ENCODE data around the gene TXNIP.
A peak's percentile ranks its signal among the peaks of the same experiment; 100 is the strongest.
"Not testable (repeated sequence)": the region's sequence is repeated elsewhere in the genome, so short reads cannot be mapped to it uniquely, and the experiment has no call there.

The TXNIP gene, protein sequence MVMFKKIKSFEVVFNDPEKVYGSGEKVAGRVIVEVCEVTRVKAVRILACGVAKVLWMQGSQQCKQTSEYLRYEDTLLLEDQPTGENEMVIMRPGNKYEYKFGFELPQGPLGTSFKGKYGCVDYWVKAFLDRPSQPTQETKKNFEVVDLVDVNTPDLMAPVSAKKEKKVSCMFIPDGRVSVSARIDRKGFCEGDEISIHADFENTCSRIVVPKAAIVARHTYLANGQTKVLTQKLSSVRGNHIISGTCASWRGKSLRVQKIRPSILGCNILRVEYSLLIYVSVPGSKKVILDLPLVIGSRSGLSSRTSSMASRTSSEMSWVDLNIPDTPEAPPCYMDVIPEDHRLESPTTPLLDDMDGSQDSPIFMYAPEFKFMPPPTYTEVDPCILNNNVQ

DNA sequence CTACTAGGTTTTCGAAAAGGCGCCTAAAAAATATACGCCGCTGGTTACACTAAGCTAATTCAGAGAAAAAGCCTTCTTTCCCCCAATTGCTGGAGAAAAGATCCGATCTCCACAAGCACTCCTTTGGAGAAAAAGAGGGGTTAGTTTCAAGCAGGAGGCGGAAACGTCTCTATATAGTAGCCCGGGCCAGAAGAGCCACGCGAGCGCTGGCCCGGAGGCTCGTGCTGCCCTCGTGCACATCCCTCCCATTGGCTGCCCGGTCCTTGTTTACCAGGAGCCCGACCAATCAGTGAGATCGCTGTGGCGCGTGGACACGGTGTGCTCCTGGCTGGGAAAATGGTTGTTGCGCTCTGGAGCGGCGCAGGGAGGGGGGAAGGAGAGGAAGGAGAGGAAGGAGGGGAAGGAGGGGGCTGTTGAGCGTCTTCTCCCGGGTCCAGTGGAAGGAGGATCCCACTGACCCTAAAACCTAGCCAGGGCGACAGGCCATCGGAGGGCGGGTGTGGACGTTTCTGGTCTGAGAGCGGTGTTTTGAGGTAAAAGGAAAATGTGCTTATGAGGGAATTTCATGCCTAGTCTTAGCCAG, at the start of gene TXNIP:
Gene TXNIP, minus strand, starts transcription at position 147 of the 583 bp plus-strand sequence. CDS start 313 bp downstream, outside the sequence.
- DNase-seq = peak; percentile 100

DNA sequence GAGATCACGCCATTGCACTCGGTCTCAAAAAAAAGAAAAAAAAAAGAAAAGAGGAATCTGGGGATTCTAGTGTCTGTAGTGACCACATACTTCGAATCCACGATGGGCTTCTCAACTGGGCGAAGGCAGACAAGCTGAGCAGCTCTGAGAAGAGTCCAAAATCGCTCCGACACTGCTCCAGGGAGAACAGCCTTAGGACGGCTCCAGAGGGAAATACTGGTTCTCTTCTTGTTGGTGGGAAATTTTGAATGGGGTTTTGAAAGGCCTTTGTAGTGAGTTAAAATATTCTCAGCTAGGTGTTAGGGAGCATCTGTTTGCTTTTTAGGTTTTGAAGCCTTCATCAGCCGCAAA, 43.4 kb upstream of the TXNIP start:
- no peak for DNase-seq

DNA sequence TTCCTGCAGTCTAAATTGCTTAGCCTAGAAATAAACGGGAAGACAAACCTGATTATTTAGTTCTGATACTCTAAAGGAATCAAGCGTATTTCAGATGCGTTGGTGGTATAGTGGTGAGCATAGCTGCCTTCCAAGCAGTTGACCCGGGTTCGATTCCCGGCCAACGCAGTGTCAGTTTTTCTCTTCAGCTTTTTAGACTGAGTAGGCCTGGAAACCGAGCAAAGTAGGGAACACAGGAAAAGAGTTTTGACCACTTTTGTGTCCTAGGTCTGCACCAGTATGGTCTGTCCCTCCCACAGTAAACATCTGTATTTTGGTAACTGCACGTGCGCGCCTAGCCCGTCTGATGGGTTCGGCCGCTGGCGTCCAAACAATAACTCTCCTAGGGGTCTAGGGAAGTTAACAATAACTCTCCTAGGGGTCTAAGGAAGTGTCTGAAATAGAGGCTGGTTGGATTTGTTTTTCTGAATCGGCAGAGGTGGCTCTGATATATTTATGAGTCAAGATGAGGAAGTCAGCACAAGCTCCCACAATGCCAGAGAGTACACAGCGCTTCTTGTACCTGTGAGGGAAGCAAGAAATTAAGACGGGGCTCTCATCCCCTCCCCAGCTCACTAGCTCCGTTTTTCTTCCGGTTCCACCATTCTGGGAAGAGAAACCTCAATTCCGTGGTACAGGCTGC, 40.7 kb upstream of the TXNIP start:
- DNase-seq = peak; percentile 98

DNA sequence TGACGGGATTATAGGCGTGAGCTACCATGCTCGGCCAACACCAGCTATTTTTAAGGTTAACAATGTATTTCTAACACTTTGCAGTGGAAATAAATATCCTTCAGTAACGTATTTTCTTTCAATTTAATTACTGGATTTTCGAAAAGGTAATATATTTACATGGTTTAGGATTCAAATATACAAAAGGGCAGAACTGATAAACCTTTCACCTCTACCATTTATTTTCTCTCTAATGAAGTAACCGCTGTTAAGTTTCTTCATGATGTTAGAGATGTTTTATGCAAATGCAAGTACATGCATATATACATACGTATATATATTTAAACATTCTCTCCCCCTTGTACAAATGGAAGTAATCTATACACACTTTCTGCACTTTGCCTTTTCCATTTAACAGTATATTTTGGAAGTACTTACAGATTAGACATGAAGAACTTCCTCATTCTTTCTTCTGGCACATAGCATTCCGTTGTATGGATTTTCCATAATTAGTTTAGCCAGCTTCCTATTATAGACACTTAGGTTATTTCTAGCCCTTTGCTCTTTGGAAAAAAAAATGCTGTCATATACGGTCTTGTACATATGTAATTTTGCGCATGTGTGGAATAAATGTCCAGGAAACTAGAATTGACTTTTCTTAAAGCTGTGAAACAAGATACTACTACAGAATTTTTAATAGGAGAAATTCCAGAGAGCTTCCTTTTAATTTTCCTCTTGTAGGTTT, 40.0 kb upstream of the TXNIP start:
- peak; percentile 98 for DNase-seq

DNA sequence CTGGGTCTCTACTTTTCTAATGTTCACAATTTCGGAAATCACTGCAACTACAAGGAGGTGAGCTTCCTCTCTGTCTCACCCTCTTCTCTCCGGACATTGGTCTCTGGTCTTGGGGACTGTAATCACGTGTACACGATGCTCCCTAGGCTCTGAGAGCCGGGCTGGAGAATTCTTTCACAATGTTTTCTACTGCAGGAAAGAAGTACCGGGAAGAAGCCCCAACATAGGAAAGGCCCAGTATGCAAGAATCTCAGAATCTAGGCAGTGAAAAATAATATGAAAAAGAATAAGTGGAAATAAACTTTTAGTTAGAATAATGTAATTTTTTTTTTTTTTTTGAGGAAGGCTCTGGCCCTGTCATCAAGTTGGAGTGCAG, 38.7 kb upstream of the TXNIP start:
- no peak for DNase-seq

DNA sequence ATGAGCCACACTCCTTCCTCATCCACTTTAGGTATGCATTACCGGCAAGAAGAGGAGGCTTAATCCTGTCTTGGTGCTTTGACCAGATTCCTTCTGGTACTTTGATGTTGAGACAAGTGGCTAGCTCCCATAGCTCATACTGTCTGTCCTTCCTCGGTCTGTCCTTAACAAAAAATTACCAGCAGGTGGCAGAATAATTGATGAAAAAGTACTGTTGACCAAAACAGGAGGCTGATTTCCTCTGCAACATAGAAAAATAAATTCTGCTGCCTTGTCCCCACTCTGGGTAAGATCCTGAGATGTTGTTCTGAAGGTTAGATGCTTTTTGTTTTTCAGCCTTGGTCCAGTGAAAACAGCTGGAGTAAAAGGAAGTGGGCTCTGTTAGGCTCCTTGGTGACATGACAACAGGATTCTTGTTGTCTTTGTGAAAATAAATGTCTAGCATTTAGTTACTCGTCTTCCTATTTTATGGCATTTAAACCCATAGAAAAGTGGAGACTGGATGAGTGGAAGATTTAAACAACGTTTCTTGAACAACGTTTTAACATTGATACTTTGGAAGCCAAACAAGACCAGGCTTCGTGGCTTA, 36.3 kb upstream of the TXNIP start:
- DNase-seq = peak; percentile 88

DNA sequence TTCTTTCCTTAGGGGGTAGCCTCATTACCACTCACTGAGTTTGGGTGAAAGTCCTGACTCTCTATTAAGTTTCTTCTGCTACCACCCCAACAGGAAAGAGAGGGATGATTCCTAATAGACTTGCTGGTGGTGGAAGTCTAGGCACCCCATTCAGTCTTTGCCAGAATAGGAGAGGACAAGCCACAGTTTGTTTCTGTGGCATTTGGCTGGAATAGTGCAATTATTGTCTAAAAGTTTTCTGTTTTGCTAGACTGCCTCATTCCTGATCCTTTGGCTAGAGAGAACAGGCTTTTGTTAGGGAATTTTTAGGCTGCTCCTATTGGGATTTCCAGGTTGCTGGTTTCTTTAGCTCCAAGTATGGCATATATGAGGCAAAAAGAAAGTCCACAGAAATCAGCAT, 35.1 kb upstream of the TXNIP start:
- no peak for DNase-seq

DNA sequence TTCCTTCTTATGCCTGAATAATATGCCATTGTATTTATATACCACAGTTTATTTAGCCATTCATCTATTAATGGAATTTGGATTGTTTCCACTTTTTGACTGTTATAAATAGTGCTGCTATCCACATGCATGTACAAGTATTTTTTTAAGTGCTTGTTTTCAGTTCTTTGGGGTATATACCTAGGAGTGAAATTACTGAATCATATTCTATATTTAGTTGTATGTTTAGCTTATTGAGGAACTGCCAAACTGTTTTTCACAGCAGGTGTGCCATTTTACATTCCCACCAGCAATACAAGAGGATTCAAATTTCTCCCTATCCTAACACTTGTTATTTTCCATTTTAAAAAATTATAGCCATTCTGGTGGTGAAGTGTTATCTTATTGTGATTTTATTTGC, 32.7 kb upstream of the TXNIP start:
- DNase-seq = no peak

DNA sequence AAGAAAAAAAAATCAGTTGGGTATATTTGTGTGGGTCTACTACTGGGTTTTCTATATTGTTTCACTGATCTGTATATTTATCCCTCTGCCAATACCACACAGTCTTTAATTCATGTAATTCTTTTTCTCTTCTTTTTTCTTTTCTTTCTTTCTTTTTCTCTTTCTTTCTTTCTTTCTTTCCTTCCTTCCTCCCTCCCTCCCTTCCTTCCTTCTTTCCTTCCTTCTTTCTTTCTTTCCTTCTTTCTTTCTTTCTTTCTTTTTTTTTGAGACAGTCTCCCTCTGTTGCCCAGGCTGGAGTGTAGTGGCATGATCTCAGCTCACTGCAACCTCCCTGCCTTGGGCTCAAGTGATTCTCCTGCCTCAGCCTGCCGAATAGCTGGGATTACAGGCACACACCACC, 30.3 kb upstream of the TXNIP start:
- not testable (repeated sequence) for DNase-seq

DNA sequence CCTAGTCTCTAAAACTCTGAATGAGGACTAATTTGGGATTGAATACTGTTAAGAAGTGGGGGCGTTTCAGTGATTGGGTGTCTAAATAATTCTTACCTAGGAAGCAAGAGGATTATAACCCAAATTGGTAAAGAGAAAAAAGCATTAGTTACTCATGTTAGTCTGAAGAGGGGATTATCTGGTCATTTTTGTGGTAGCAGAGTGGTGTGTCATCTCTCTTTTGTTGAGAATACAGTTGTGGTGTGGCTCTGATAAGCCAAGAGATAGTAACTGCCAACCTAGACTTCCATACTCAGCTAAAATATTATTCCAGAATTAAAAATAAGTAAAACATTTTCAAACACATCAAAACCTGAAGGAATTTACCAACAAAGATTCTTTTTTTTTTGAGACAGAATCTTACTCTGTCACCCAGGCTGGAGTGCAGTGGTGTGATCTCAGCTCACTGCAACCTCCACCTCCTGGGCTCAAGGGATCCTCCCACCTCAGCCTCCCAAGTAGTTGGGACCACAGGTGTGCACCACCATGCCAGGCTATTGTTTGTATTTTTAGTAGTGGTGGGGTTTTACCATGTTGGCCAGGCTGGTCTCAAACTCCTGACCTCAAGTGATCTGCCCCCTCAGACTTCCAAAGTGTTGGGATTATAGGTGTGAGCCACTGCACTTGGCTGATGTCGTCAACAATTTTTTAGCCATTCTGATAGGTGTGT, 29.6 kb upstream of the TXNIP start:
- not testable (repeated sequence) for DNase-seq

DNA sequence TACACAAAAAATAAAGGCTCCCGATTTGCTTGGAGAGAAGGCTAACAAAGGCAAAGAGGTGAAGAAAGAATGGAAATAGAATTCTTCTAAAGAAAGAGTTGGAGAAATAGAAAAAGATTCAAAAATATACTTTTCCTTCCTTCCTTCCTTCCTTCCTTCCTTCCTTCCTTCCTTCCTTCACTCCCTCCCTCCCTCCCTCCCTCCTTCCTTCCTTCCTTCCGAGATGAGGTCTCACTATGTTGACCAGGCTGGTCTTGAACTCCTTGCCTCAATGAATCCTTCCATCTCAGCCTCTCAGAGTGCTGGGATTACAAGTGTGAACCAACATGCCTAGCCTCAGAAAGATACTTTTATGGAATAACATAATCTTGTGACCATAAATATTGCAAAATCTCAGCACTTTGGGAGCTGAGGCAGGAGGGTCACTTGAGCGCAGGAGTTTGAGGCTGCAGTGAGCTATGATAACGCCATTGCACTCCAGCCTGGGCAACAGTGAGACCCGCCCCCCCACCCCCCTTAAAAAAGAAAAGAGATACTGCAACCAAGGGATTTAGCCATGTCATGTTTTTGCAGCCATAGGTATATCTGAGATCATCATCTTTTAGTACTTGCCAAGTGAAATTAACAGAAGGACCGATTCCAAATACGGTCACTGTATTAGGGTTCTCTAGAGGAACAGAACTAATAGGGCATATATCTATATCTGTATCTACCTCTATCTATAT, 26.2 kb upstream of the TXNIP start:
- no peak for DNase-seq

DNA sequence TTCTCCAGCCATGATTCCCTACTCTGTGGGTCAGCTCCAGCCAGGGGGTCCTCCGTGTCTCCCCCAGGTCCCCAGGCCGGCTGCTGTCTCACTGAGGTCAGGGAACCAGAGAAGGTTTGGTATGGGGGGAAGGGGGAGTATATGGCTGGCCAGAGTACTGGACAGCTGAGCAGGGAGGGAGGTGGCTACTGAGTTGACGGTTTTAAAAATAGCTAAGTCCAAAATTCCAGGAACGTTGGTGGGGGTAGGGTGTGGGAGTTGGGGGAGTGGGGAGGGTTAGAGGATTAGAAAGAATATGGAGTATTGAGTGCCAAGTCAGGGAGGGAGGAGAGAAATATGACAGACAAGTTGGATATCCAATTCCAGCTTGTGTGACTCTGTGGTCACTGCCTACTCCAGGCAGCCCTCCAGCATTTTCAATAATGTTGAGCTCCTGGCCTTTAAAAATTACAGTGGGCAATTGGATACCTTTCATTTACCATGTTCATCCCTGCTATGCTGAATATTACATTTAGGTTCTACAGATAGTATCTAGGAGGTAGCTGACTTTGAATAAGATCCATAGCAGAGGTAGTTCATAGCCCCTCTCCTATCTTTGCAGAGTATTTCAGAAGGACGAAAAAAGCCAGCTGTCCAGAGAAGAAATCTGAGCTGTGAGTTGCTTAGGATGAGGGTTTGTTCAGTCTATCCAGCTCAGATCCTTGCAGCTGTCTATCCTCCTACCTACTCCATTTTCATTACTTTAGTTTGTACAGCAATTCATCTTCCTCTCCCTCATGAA, 25.4 kb upstream of the TXNIP start, which contains the start of gene HJV:
Gene HJV, minus strand, starts transcription at position 114 of the 781 bp plus-strand sequence. CDS start 1,504 bp downstream, outside the sequence.
- DNase-seq = no peak

DNA sequence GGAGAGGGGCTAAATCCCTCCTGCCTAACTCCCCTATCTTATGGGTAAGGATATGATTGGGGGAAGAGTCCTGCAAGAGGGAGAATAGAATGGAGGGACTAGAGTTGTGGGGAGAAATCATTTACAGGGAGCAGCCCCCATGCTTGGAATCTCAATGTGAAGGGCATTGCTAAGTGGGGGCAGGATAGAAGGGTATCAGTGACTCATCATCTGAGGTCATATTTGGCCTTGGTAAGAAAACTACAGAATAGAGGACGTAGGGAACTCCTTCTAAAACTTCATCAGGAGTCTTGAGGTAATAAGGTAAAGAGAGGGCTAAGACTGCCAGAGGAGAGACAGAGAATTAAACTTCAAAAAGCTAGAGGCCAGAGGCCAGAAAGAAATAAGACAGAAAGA, 24.7 kb upstream of the TXNIP start:
- no peak for DNase-seq

DNA sequence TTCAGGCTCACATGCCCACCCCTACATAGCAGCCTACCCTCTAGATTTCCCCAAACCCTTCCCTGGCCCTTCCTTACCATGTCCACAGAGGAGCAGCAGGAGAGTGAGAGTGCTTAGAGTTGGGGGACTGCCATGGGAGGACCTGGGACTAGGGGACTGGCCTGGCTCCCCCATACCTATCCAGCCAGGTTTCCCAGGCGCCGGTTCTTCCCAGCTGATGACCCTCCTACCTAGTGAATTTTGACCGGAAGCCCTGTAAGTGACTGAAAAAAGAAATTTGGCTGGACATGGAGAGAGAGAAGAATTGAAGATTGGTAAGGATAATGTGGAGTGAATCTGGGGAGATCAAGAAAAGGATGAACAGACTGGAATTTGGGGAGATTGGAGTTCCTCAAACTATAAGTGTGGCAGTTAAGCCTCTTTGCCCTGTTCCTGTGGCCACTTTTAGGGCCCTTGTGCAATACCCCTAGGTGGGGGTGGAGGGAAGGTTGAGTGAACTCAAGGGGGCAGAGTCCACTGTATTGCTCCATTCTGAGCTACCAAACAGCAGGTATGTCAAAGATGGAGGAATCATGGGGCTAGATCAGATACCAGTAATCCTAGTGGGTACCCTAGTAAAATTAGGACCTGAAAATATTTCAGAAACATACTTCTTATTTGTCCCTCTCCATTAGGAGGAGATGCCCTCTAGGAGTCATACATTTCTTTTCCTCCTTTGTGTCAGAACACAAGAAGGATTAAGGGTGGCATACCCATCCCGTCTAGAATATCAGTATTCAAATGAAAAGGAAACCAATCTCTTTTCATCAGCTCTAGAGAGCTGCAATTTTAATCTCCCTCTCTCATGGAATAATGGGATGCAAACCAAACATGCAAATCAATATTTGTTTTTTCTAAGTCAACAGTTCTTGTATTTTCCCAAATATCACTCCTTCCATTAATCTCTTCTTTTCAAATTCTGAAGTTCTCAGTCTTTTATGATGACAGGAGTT, 24.0 kb upstream of the TXNIP start:
- DNase-seq = peak; percentile 98

DNA sequence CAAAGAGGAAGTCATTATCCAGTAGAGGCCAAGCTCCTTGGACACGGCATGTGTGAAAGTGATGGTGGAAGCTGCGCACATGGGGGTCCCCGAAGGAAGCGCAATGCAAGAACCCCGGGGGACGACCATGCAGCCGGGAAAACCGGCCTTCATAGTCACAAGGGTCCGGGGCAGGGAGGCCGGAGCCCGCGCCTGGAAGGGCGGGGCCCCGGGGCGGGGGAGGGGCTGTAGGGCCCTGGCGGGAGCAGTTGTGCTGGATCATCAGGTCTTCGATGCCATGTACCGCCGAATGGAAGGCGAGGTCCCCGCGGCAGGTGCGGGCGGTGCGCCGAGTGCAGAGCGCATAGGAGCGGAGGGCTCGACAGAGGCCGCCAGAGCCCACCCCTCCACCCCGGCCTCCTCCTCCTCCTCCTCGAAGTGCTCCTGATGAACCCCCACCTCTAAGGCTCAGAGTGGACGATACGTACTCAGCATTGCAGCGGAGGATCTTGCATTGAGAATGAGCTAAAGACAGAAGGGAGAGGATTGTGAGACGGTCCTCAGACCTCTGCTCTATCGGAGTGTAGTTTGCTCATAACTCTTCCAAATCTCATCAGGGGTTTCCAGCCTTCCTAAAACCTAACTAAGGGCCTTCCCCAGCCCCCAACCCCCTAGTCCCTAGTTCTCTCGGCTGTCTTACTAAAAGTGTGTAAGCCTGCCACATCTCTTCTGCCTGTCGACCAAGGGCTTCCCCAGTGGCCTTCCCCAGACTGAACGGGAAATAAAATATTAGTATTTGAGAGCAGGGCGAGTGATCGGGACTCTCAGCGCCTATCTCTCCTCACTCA, 23.1 kb upstream of the TXNIP start:
- no peak for DNase-seq

DNA sequence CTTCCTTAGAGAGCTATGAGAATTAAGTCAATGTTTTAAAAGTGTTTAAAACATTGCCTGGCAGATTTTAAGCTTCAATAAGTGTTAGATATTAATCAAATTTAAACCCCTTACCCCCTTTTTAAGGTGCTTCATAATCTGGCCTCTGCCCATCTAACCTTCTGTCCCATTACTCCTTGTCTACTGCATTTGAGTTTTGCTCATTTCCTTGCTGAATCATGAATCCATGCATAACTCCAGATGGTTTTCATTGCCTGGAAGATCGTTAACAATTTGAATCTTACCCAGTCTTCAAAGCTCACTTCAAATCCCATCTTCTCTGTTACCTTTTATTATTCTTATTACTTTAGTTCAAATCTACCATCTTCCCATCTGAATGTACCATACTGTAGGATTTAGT, 20.5 kb upstream of the TXNIP start:
- no peak for DNase-seq

DNA sequence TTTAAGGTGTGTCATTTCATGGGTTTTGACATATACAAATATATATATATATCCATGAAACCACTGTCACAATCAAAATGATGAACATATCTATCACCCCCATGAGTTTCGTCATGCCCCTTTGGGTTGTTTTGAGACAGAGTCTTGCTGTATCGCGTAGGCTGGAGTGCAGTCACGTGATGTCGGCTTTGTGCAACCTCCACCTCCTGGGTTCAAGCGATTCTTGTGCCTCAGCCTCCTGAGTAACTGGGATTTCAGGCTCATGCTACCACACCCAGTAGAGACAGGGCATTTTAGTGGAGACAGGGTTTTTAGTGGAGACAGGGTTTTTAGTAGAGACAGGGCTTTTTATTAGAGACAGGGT, 17.2 kb upstream of the TXNIP start:
- DNase-seq = no peak

DNA sequence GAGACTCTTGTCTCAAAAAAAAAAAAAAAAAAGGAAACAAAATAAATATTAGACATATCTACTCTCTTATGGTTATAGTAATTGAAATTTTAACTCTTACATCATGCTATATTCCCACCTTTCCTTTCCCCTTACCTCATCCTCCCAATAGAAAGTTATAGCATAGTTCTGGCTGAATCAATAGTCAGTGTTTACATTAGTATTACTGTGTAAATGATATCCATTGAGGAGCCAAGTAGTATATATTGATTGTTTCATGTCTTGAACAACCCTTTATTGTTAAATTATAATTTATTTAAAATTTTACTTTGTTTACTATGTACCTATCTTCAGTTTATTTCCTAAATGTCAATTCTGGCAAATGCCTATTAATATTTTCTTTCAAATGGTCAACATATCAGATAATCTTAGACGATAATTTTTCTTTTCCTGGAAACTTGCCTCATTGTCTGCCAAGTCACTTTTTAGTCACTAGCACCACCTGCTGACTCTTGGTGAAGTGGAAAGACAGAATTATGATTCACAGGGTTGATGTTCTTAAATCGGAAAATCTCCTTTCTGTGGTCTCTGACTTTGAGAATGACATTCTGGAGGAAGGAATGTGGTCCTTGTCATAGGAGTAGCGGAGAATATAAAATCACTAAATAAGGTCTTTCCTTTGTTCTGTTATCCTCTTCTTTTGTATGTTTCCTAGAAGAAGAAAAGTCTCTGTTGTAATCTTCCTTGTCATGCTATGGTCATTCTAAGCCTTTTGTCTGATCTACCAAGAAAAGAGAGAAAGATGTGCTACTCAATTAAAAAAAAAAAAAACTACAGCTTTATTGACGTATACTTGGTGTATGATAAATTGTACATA, 16.6 kb upstream of the TXNIP start:
- DNase-seq = peak; percentile 80

All from NCI-H526 treated with DMSO at 0.1 percent for 48 hours (cell line).